ENCODE data around the gene ARHGEF7. TPM values are rescaled to one million over a fixed set of nuclear protein-coding genes. Genes with fewer than 3 reads are reported as not detected.

ARHGEF7 gene
- total RNA-seq, 1 donor from 2014 or later = 63.2 TPM

DNA sequence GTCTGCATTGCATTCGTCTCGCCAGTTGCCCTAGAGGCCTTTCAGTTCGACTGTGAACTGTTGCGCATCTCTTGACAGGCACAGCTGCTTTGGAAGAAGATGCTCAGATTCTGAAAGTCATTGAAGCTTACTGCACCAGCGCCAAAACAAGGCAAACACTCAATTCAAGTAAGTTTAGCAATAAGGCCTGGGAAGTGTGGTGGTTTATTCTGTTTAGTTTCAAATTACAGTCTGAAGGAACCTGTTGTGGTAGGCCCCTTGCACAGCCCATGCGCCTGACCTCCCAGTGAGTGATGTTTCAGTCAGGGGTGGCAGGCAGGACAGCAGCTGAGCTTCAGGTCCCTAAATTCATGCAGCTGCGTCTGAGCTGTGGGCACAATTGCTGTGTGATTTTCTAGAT, 173.2 kb downstream of the ARHGEF7 start:
- Histone ChIP-seq H3K4me1 (no peaks in the 10 kb centered on the region), H3K4me3 (no peak overlapping the region), H3K9me3 (no peaks in the 10 kb centered on the region), H3K36me3 (peaks cover 100% of the 10 kb centered on the region), H3K27ac (no peak overlapping the region), H3K27me3 (no peaks in the 10 kb centered on the region)
- DNase-seq (no peak), ATAC-seq (no peak)
- intact Hi-C loops (cut with DNase I) = no loop called here
- TF ChIP-seq, protein P1, sequence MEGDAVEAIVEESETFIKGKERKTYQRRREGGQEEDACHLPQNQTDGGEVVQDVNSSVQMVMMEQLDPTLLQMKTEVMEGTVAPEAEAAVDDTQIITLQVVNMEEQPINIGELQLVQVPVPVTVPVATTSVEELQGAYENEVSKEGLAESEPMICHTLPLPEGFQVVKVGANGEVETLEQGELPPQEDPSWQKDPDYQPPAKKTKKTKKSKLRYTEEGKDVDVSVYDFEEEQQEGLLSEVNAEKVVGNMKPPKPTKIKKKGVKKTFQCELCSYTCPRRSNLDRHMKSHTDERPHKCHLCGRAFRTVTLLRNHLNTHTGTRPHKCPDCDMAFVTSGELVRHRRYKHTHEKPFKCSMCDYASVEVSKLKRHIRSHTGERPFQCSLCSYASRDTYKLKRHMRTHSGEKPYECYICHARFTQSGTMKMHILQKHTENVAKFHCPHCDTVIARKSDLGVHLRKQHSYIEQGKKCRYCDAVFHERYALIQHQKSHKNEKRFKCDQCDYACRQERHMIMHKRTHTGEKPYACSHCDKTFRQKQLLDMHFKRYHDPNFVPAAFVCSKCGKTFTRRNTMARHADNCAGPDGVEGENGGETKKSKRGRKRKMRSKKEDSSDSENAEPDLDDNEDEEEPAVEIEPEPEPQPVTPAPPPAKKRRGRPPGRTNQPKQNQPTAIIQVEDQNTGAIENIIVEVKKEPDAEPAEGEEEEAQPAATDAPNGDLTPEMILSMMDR (IDR thresholded peaks at IDR 0.05) = no peak

DNA sequence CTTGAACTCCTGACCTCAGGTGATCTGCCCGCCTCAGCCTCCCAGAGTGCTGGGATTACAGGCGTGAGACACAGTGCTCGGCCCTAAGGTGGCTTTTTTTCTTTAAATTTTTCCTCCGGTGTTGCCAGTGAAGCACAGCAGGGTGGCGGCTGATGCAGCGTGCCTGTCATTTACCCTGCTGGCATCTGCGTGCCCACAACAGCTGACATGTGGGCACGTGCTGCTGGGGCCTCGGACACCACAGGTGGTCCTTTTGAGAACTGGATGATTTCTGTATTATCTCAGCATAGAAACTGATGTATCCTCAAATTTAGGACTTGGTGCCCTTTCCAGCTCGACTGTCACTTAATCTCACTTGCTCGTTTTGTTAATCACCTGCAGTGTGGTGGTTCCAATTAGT, 174.1 kb downstream of the ARHGEF7 start:
- Histone ChIP-seq H3K9me3 (no peaks in the 10 kb centered on the region), H3K4me3 (no peak overlapping the region), H3K4me1 (no peaks in the 10 kb centered on the region), H3K36me3 (peaks cover 100% of the 10 kb centered on the region), H3K27ac (no peak overlapping the region), H3K27me3 (no peaks in the 10 kb centered on the region)
- intact Hi-C loops (cut with DNase I) = no loop called here
- ATAC-seq = no peak
- TF ChIP-seq, protein P1 (IDR thresholded peaks at IDR 0.05) = no peak
- DNase-seq = no peak

DNA sequence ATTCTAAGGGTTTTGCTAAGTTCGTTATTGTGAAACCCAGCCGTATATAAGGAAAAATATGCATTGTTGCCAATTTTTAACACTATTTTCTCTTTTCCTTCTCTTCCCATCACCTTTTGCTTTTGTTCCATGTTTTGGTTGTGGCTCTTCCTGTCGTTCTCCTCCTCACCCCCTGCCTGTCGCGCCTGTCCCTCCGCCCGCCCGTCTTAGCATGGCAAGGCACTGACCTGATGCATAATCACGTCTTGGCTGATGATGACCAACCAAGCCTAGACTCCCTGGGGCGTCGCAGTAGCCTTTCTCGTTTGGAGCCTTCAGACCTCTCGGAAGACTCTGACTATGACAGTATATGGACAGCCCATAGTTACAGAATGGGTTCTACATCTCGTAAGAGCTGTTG, 176.8 kb downstream of the ARHGEF7 start:
- Histone ChIP-seq H3K27me3 (no peaks in the 10 kb centered on the region), H3K4me1 (no peaks in the 10 kb centered on the region), H3K4me3 (no peak overlapping the region), H3K36me3 (peaks cover 82% of the 10 kb centered on the region), H3K9me3 (no peaks in the 10 kb centered on the region), H3K27ac (no peak overlapping the region)
- intact Hi-C loops (cut with DNase I) = no loop called here
- DNase-seq (no peak), ATAC-seq (no peak)
- TF ChIP-seq, protein P1 (IDR thresholded peaks at IDR 0.05) = no peak

DNA sequence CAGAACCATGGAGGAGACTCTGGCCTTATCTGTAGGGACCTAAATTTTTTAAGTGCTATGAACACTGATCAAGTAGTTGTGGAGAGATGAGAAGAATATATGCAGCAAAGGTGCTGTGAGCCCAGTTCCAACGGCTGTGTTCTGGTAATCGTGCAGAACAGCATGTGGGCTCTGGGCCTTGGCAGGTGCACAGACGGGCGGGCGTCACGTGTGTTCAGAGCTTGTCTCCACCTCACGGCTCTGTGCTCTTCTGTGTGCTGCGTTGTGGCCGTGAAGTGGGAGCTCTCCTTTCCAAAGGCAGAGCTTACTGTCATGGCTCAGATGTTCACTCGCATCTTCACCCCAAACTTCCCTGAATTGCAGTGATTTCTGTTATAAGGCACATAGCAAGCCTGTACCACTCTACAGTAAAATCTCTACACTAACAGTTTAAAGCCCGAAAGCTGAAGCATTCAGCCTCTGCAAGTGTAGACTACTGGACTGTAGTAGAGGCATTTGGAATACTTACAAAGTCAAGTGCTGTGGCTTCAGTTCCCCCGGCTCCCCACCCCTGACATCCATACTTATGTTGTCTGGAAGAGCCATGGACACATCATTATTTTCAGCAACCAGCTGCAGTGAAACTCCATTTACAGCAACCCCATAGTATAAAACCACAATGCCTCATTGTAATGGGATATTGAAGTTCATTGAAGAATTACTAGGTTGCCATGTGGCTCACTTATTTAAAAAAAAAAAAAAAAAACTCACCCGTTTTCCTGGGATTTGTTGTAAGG, 177.8 kb downstream of the ARHGEF7 start:
- H3K4me3 ChIP-seq = no peak overlapping the region
- ATAC-seq (no peak), DNase-seq (no peak)
- H3K27ac ChIP-seq = no peak overlapping the region
- no peaks in the 10 kb centered on the region for H3K9me3 ChIP-seq
- H3K27me3 ChIP-seq = no peaks in the 10 kb centered on the region
- H3K36me3 ChIP-seq = peaks cover 72% of the 10 kb centered on the region
- no peaks in the 10 kb centered on the region for H3K4me1 ChIP-seq
- TF ChIP-seq, protein P1 (IDR thresholded peaks at IDR 0.05) = no peak
- intact Hi-C loops (cut with DNase I) = no loop called here

DNA sequence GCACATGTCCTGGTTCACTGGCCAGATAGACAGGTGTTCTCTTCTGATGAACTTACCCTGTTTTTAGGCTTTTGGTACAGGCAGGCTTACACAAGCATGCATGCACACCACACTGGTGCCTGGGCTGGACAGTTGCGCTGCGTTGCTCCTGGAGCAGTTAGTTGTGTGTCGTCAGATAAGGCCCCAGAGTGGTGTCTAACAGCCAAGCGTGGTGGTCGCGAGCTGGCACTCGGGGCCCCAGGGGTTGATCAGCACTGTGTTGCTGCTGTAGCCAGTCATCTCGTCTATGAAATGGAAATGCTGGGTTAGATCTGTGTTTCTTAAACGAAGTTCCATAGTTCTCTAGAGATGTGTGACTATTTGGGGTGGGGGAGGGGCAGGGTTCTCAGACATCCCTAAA, 180.8 kb downstream of the ARHGEF7 start:
- Histone ChIP-seq H3K9me3 (no peaks in the 10 kb centered on the region), H3K27me3 (no peaks in the 10 kb centered on the region), H3K36me3 (peaks cover 46% of the 10 kb centered on the region), H3K4me1 (no peaks in the 10 kb centered on the region), H3K27ac (no peak overlapping the region), H3K4me3 (no peak overlapping the region)
- intact Hi-C loops (cut with DNase I) = no loop called here
- ATAC-seq = no peak
- no peak for DNase-seq
- TF ChIP-seq, protein P1 (IDR thresholded peaks at IDR 0.05) = no peak
